Gastroesophageal sphincter (tissue), 4 donors: ENCODE data around the gene NUCB1. TPM values are rescaled to one million over a fixed set of nuclear protein-coding genes. Genes with fewer than 3 reads are reported as not detected.
"Not testable (repeated sequence)": the region's sequence is repeated elsewhere in the genome, so short reads cannot be mapped to it uniquely, and the experiment has no call there.

ENCODE experiments used
- ATAC-seq: fragments of 150-250 bp; one replicate; pipeline ENCODE4 v1.9.1; 2016; ENCODE audit warnings: mild to moderate bottlenecking, moderate library complexity
- H3K27ac ChIP-seq, 4 donors: fragments of 200-600 bp; sonication (generic) in 3 of 4; 1 replicate in 3 of 4; 2 replicates in 1 of 4; pipeline ENCODE4 v1.5.1; 2016 to 2019
- H3K27me3 ChIP-seq: fragments of 200-600 bp; sonication (generic); one replicate; pipeline ENCODE4 v1.5.1; 2019
- H3K36me3 ChIP-seq, 2 donors: fragments of 200-600 bp; sonication (generic); one replicate each; pipeline ENCODE4 v1.5.1; 2019; ENCODE audit warnings: control low read depth in 1 of 2
- H3K4me1 ChIP-seq, 3 donors: fragments of 200-600 bp; sonication (generic); 1 replicate in 2 of 3; 2 replicates in 1 of 3; pipeline ENCODE4 v1.5.1; 2016 to 2019; ENCODE audit warnings: control low read depth in 2 of 3
- H3K4me3 ChIP-seq, 2 donors: fragments of 200-600 bp; sonication (generic); one replicate each; pipeline ENCODE4 v1.5.1; 2019; ENCODE audit warnings: mild to moderate bottlenecking in 1 of 2, moderate library complexity in 1 of 2
- H3K9me3 ChIP-seq, 3 donors: fragments of 200-600 bp; sonication (generic); one replicate each; pipeline ENCODE4 v1.5.1; 2017 to 2019; ENCODE audit warnings: control low read depth in 2 of 3
- EP300 ChIP-seq: sonication (generic); formaldehyde crosslinking; IDR thresholded peaks from one replicate; pipeline ENCODE4 v1.6.1; 2017; ENCODE audit warnings: antibody characterized with exemption, mild to moderate bottlenecking
- POLR2A ChIP-seq, 2 donors: fragments of 450-650 bp; IDR thresholded peaks; one replicate each; pipeline ENCODE4 v1.6.1; 2017; ENCODE audit warnings: antibody characterized with exemption in 2 of 2, mild to moderate bottlenecking in 2 of 2, moderate library complexity in 1 of 2
- POLR2AphosphoS5 ChIP-seq: sonication (generic); formaldehyde crosslinking; IDR thresholded peaks from one replicate; pipeline ENCODE4 v1.6.1; 2017; ENCODE audit warnings: antibody characterized with exemption
- WGBS, 2 donors: methylation state at CpG; one replicate each; pipeline ENCODE4 v1.1.5; 2018; ENCODE audit warnings: low coverage in 1 of 2; 5-methylcytosine and 5-hydroxymethylcytosine counted together
- total RNA-seq, 4 donors: library from RNA; depleted of rRNA; stranded (reverse); fragments of >200 nt; gene quantifications; one replicate each; pipeline ENCODE4 v1.1.0, GENCODE V29; 2016
- TF ChIP-seq, protein P1 (sequence below), 4 experiments: fragments of 200-600 bp in 2 of 4; fragments of 450-650 bp in 2 of 4; sonication (generic) in 1 of 4; IDR thresholded peaks; one replicate each; pipeline ENCODE4 v1.5.1; 2017 to 2019; ENCODE audit warnings: antibody characterized with exemption in 4 of 4, mild to moderate bottlenecking in 2 of 4, moderate library complexity in 2 of 4

NUCB1 gene
- total RNA-seq, 4 donors from 2014 or later, result 188 to 326 (median 279) TPM

DNA sequence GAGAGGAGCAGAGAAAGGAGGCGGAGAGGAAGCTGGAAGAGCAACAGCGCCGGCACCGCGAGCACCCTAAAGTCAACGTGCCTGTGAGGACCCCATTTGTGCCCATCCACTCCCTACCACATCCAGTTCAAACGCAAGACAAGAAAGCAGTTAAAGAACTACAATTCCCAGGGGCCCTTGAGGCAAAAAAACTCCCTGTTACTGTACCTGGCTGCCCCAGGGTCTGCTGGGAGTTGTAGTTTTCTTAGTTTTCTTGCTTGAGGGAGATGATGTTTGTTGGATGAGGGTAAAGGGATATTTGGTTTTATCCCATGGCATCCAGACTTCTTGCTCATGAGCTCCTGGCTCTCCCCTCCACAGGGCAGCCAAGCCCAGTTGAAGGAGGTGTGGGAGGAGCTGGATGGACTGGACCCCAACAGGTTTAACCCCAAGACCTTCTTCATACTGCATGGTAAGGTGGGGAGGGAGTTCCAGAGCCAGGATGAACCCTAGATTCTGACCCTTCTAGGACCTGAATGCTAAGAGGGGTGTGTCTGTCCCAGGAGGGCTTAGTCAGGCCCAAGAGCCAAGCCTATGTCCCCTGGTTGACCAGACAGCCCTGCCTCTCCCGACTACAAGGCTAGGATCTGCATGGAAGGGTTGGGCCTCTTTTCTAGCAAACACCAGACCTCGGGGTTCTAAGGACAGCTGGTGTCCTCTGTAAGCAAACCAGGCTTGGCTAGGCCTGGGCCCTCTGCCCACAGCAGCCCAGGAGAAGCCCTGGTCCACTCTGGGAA, 13.2 kb downstream of the NUCB1 start:
- no peak for ATAC-seq
- TF ChIP-seq POLR2A (IDR thresholded peaks at IDR 0.05) (no peak), EP300 (no peak), POLR2AphosphoS5 (no peak)
- TF ChIP-seq, protein P1, sequence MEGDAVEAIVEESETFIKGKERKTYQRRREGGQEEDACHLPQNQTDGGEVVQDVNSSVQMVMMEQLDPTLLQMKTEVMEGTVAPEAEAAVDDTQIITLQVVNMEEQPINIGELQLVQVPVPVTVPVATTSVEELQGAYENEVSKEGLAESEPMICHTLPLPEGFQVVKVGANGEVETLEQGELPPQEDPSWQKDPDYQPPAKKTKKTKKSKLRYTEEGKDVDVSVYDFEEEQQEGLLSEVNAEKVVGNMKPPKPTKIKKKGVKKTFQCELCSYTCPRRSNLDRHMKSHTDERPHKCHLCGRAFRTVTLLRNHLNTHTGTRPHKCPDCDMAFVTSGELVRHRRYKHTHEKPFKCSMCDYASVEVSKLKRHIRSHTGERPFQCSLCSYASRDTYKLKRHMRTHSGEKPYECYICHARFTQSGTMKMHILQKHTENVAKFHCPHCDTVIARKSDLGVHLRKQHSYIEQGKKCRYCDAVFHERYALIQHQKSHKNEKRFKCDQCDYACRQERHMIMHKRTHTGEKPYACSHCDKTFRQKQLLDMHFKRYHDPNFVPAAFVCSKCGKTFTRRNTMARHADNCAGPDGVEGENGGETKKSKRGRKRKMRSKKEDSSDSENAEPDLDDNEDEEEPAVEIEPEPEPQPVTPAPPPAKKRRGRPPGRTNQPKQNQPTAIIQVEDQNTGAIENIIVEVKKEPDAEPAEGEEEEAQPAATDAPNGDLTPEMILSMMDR (IDR thresholded peaks at IDR 0.05), result no peak
- Histone ChIP-seq H3K4me3 (no peak overlapping the region), H3K27me3 (no peaks in the 10 kb centered on the region), H3K4me1 (no peaks in the 10 kb centered on the region), H3K27ac (peak overlapping the region in 1 of 4 donors; percentile 19), H3K9me3 (no peaks in the 10 kb centered on the region), H3K36me3 (peaks cover 0 to 99% of the 10 kb centered on the region in 2 donors)
- 100% methylated on average over 2 of the region's 9 CpGs; no CpG with 5 or more reads in 1 of the 2 donors for WGBS, 2 donors

DNA sequence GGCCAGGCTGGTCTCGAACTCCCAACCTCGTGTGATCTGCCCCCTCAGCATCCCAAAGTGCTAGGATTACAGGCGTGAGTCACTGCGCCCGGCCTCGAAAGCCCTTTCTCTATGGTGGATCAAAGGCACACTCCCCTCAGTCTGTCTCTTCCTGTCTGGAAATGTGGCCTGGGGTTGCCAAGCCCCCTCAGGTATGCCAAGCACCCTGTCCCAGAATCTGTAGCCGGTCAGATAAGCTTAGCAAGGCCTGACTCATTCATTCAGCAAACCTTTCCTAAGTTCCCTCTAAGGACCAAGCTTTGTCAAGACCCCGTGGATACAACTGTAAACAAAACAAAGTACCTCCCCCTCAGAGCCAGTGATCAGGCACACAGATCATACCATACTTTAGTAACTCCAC, 14.1 kb downstream of the NUCB1 start:
- peaks cover 0 to 100% of the 10 kb centered on the region in 2 donors for H3K36me3 ChIP-seq
- 69% methylated on average over 3 of the region's 8 CpGs; no CpG with 5 or more reads in 1 of the 2 donors for WGBS, 2 donors
- H3K4me1 ChIP-seq, result no peaks in the 10 kb centered on the region
- no peaks in the 10 kb centered on the region for H3K27me3 ChIP-seq
- TF ChIP-seq EP300, result no peak
- no peak for TF ChIP-seq POLR2AphosphoS5
- TF ChIP-seq POLR2A (IDR thresholded peaks at IDR 0.05), result no peak
- TF ChIP-seq, protein P1 (IDR thresholded peaks at IDR 0.05), result no peak
- no peak overlapping the region for H3K27ac ChIP-seq
- H3K9me3 ChIP-seq, result no peaks in the 10 kb centered on the region
- no peak for ATAC-seq
- H3K4me3 ChIP-seq, result no peak overlapping the region

DNA sequence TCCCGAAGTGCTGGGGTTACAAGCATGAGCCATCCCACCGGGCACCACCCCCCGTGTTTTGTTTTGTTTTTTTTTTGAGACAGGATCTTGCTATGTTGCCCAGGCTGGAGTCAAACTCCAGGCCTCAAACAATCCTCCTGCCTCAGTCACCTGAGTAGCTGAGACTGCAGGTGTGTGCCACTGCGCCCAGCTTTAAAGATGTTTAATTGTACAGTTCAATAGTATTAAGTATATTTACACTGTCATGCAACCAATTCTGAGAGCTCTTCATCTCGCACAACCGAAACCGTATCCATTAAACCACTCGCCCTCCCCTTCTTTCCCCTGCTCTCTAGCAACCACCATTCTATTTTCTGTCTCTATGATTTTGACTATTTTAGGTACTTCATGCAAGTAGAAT, 15.6 kb downstream of the NUCB1 start:
- H3K9me3 ChIP-seq, result no peaks in the 10 kb centered on the region
- no peak overlapping the region for H3K27ac ChIP-seq
- H3K36me3 ChIP-seq, result peaks cover 0 to 100% of the 10 kb centered on the region in 2 donors
- H3K4me1 ChIP-seq, result no peaks in the 10 kb centered on the region
- H3K27me3 ChIP-seq, result no peaks in the 10 kb centered on the region
- 77 to 78% methylated on average over 6 of the region's 8 CpGs for WGBS, 2 donors
- H3K4me3 ChIP-seq, result no peak overlapping the region
- no peak for TF ChIP-seq EP300
- no peak for TF ChIP-seq POLR2AphosphoS5
- TF ChIP-seq POLR2A (IDR thresholded peaks at IDR 0.05), result no peak
- TF ChIP-seq, protein P1 (IDR thresholded peaks at IDR 0.05), result no peak
- no peak for ATAC-seq

DNA sequence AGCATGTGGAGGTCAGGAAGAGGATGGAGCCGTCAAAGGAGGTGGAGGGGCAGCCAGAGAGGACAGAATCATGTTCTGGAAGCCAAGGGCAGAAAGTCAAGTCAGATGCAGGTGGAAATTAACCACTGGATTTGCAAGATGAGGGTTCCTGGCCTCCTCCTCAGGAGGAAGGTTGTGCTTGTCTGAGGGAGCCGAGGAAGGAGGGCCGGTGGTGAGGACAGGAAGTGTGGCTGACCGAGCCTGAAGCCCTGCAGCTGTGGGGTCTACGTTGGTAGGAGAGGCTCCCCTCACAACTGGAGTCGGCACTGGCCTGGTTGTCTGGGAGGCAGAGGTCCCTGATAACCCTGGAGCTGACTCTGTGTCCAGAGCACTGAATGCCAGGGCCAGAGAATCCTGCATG, 18.0 kb downstream of the NUCB1 start:
- Histone ChIP-seq H3K4me3 (no peak overlapping the region), H3K27me3 (no peaks in the 10 kb centered on the region), H3K9me3 (no peaks in the 10 kb centered on the region), H3K27ac (no peak overlapping the region), H3K4me1 (no peaks in the 10 kb centered on the region), H3K36me3 (peaks cover 0 to 100% of the 10 kb centered on the region in 2 donors)
- no peak for ATAC-seq
- 57 to 75% methylated on average over 5 of the region's 6 CpGs for WGBS, 2 donors
- no peak for TF ChIP-seq EP300

DNA sequence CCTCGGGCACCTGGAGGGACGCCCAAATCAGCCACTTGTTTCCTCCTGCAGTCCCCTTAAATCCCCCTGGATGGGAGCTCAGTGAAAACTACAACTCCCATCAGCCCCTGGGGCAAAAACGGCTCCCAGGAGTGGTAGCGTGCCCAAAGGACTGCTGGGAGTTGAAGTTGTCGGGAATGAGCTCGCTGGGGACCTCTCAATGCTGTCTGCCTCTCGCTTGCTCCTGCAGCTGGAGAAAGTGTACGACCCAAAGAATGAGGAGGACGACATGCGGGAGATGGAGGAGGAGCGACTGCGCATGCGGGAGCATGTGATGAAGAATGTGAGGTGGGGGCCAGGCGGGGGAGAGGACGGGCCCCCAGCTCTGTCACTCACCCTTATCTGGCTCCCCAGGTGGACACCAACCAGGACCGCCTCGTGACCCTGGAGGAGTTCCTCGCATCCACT, 18.7 kb downstream of the NUCB1 start:
- Histone ChIP-seq H3K27ac (no peak overlapping the region), H3K4me1 (no peaks in the 10 kb centered on the region), H3K4me3 (no peak overlapping the region), H3K9me3 (no peaks in the 10 kb centered on the region), H3K27me3 (no peaks in the 10 kb centered on the region), H3K36me3 (peaks cover 0 to 100% of the 10 kb centered on the region in 2 donors)
- TF ChIP-seq POLR2AphosphoS5 (no peak), EP300 (no peak)
- 90% methylated on average over 5 of the region's 18 CpGs; no CpG with 5 or more reads in 1 of the 2 donors for WGBS, 2 donors
- peak; percentile 12 for ATAC-seq

DNA sequence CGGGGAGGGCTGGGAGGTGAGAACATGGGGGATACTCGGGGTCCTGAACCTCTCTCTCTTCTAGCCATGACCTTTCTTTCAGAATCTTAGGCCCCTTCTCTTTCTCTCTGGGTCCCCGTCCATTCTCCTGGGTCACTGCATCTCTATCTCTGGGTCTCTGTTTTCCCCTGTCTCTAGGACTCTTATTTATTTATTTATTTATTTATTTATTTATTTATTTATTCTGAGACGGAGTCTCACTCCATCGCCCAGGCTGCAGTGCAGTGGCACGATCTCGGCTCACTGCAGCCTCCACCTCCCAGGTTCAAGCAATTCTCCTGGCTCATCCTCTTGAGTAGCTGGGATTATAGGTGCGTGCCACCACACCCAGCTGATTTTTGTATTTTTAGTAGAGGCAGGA, 19.2 kb downstream of the NUCB1 start:
- not testable (repeated sequence) for H3K27me3 ChIP-seq, H3K4me1 ChIP-seq, H3K9me3 ChIP-seq, H3K27ac ChIP-seq, ATAC-seq, H3K4me3 ChIP-seq
- WGBS, 2 donors, result 91 to 92% methylated on average over 4 to 8 of the region's 8 CpGs
- peaks cover 0 to 96% of the 10 kb centered on the region in 2 donors for H3K36me3 ChIP-seq
